Myocyte (in vitro differentiated cells): ENCODE measurements around the gene PCDHA3. TPM values are rescaled to one million over a fixed set of nuclear protein-coding genes. Genes with fewer than 3 reads are reported as not detected.

Experiments
- total RNA-seq: library from RNA; depleted of rRNA; stranded (reverse); fragments of >200 nt; gene quantifications from 2 replicates; pipeline ENCODE4 v1.2.3, GENCODE V29; 2014

The PCDHA3 gene
- total RNA-seq, 1 donor from 2014 or later: 0.16 TPM

Other genes with a start within 250 kb of the PCDHA3 start
- 38.5 and 44.9 TPM in 2 replicates for gene SRA1, start 243.6 kb upstream of the PCDHA3 start, total RNA-seq
- 22.9 and 23.2 TPM in 2 replicates for gene APBB3, start 236.5 kb upstream of the PCDHA3 start, total RNA-seq
- 40.0 and 40.5 TPM in 2 replicates for gene SLC35A4, start 236.2 kb upstream of the PCDHA3 start, total RNA-seq
- gene CD14, start 167.9 kb upstream of the PCDHA3 start, total RNA-seq: 0.21 and 0.64 TPM in 2 replicates
- 5.3 and 8.1 TPM in 2 replicates for gene TMCO6, start 161.6 kb upstream of the PCDHA3 start, total RNA-seq
- gene NDUFA2, start 153.4 kb upstream of the PCDHA3 start, total RNA-seq: 46.7 and 51.4 TPM in 2 replicates
- 105 and 121 TPM in 2 replicates for gene IK, start 153.2 kb upstream of the PCDHA3 start, total RNA-seq
- 20.5 and 20.6 TPM in 2 replicates for gene WDR55, start 136.2 kb upstream of the PCDHA3 start, total RNA-seq
- 0.52 and 1.0 TPM in 2 replicates for gene DND1, start 127.5 kb upstream of the PCDHA3 start, total RNA-seq
- 49.4 and 52.5 TPM in 2 replicates for gene HARS1, start 109.7 kb upstream of the PCDHA3 start, total RNA-seq
- gene HARS2, start 109.6 kb upstream of the PCDHA3 start, total RNA-seq: 24.4 and 30.9 TPM in 2 replicates
- gene ZMAT2, start 100.6 kb upstream of the PCDHA3 start, total RNA-seq: 46.7 and 61.3 TPM in 2 replicates
- gene PCDHA1, start 14.9 kb upstream of the PCDHA3 start, total RNA-seq: 0.10 TPM in 1 of 2 replicates, not detected in the other
- 0.36 TPM in 1 of 2 replicates, not detected in the other for gene PCDHA2, start 6.2 kb upstream of the PCDHA3 start, total RNA-seq
- gene PCDHA4, start 6.0 kb downstream of the PCDHA3 start, total RNA-seq: 1.2 and 1.4 TPM in 2 replicates
- 0.03 and 0.05 TPM in 2 replicates for gene PCDHA5, start 20.6 kb downstream of the PCDHA3 start, total RNA-seq
- gene PCDHA6, start 26.9 kb downstream of the PCDHA3 start, total RNA-seq: 0.11 TPM in 1 of 2 replicates, not detected in the other
- gene PCDHA7, start 33.2 kb downstream of the PCDHA3 start, total RNA-seq: 0.36 and 0.48 TPM in 2 replicates
- not detected in 2 replicates for gene PCDHA8, start 40.1 kb downstream of the PCDHA3 start, total RNA-seq
- gene PCDHA9, start 47.3 kb downstream of the PCDHA3 start, total RNA-seq: under 0.01 and 0.03 TPM in 2 replicates
- gene PCDHA10, start 54.8 kb downstream of the PCDHA3 start, total RNA-seq: 0.03 and 0.05 TPM in 2 replicates
- gene PCDHA11, start 67.9 kb downstream of the PCDHA3 start, total RNA-seq: 0.13 and 0.26 TPM in 2 replicates
- gene PCDHA12, start 74.3 kb downstream of the PCDHA3 start, total RNA-seq: 0.03 and 0.16 TPM in 2 replicates
- gene PCDHA13, start 81.1 kb downstream of the PCDHA3 start, total RNA-seq: 0.05 TPM in 1 of 2 replicates, not detected in the other
- gene PCDHAC1, start 125.2 kb downstream of the PCDHA3 start, total RNA-seq: 0.05 and 0.10 TPM in 2 replicates
- 0.05 and 0.10 TPM in 2 replicates for gene PCDHAC2, start 165.4 kb downstream of the PCDHA3 start, total RNA-seq